Ramos (cell line): ENCODE data around the gene OASL.
"Not testable (repeated sequence)": the region's sequence is repeated elsewhere in the genome, so short reads cannot be mapped to it uniquely, and the experiment has no call there.

ENCODE experiments used
- in situ Hi-C: fragments of 300-500 bp; cut with MboI; formaldehyde crosslinking; loops from one replicate; pipeline ENCODE4 v1.14.3; 2022; ENCODE audit warnings: low sequenced_read_pairs; ENCODE audit not compliant: unreplicated experiment

The OASL gene

GRCh38 chr12:121038861-121039668 lies at the start of gene OASL:
Gene OASL, minus strand, starts transcription at chr12:121039246. Its CDS starts 275 bp downstream, at chr12:121038971.
- in situ Hi-C loops, result no loop called here

- in situ Hi-C loops, result loop anchor here (10.0 kb wide), 1 partner anchor 493 kb away; no protein-coding TSS in a partner anchor
Measured at GRCh38 chr12:121088195-121088585, 49.1 kb upstream of the OASL start.

GRCh38 chr12:121087467-121088194 lies 48.6 kb upstream of the OASL start:
- in situ Hi-C loops, result loop anchor here (10.0 kb wide), 1 partner anchor 493 kb away; no protein-coding TSS in a partner anchor

DNA sequence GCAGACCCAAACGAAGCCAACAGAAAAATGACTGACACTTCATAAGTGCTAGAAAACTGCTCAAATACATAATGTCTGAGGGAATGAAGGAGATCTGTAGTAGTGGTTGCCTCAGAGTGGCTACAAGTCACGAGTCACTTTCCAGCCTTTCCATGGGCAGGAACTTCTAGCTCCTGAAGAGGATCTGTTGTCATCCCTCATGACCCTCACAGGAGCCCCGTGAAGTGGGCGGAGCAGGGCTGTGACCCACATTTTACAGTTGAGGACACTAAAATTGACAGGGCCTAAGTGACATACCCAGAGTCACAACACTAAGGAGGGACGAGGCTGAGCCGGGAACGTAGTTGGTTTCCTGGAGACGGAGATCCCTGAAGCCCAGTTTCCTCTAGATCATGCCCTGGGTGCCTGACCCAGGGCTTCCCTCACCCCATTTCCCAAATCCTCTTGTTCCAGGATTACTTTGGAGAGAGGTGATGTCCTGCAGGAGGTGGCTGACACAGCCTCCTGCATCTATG lies 47.8 kb upstream of the OASL start:
- in situ Hi-C loops, result loop anchor here (10.0 kb wide), 1 partner anchor 492 kb away; no protein-coding TSS in a partner anchor

DNA sequence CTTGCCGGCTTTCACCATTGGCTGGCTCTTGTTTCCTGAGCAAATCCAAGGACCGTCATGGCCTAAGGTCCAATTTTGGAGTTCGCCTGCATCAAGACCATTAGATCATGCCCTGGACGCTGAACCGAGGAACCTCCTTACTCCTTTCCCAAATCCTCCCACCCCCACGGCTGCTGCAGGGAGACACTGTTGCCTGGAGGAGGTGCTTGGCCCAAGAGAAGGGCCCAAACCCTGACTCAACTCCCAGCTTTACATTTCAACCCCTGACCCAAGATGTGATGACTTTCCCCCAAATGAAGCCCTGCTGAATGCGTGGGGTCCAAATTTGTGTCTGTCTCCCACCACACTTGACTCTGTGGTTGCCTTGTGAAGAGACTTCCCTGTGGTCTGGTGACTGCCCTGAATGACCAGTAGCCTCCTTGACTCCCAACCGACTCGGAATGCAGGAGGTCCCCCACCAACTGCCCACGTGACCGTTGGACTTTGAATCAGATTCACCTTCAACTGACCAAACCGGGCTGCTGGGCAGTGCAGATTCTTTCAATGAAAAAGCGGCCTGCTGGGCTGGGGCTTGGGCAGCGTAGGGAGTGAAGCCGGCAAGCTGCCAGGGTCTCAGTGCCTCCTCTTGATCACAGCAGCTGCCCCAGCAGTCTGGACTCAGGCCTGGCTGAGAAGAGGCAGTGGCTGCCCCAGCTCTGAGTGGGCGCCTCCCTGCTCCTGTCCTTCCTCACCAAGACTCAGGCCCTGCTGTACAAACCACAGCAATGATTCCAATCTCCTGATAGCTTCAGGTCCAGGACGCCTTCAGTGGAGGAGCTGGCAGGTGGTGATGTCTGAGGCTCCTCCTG lies 46.7 kb upstream of the OASL start:
- in situ Hi-C loops, result loop anchor here (10.0 kb wide), 1 partner anchor 491 kb away; no protein-coding TSS in a partner anchor

DNA sequence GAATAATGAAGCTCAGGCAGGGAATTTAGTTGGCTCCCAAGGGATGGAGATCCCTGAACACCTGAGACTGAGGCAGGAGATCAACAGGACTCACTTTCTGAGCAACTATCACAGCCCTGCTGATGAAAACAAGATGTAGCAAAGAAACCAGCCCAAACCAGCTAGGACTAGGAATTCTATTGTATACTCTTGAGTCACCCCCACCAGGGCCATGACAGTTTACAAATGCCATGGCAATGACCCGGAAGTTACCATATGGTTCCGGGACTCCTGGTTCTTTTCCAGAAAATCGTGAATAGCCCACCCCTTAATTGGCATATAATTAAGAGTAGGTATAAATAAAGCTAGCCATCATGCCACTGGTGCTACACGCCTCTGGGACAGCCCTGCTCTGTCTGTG lies 46.0 kb upstream of the OASL start:
- in situ Hi-C loops, result loop anchor here (10.0 kb wide), 1 partner anchor 490 kb away; no protein-coding TSS in a partner anchor

DNA sequence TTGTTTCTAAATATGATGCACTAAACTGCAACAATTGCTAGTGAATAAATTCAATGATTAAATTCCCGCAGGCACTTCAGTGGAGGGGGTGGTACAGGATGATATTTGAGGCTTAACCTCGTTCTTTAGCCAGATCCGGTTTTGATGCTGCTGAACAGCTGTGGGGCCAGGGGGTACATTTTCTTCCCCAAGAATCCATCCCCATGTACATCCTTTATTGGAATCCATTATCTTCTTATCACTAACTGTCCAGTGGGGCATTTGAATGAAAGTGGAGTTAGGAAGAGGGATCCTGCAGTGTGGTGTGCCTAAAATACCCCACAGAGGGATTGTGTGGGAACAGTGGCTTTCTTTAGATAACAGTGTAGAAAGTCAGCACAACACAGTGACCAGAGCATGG lies 45.2 kb upstream of the OASL start:
- in situ Hi-C loops, result loop anchor here (10.0 kb wide), 1 partner anchor 489 kb away; no protein-coding TSS in a partner anchor

DNA sequence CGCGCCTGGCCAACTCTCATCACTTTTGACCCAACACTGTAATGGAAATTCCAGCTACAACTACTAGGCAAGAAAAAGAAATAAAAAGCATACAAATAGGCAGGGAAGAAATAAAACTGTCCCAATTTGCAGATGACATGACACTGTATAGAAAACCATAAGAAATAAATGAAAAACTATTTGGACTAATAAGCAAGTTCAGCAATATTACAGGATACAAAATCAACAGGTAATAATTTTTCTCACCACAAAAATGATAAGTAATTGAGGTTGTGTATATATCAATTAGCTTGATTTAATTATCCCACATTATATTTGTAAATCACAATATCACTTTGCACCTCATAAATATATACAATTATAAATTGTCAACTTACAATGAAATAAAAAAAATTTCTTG lies 41.9 kb upstream of the OASL start:
- in situ Hi-C loops, result loop anchor here (10.0 kb wide), 1 partner anchor 486 kb away; no protein-coding TSS in a partner anchor

GRCh38 chr12:121079736-121080272 lies 40.8 kb upstream of the OASL start:
- in situ Hi-C loops, result loop anchor here (10.0 kb wide), 1 partner anchor 485 kb away; no protein-coding TSS in a partner anchor

- in situ Hi-C loops, result not testable (repeated sequence)
Measured at GRCh38 chr12:121077440-121077839, 38.4 kb upstream of the OASL start.

DNA sequence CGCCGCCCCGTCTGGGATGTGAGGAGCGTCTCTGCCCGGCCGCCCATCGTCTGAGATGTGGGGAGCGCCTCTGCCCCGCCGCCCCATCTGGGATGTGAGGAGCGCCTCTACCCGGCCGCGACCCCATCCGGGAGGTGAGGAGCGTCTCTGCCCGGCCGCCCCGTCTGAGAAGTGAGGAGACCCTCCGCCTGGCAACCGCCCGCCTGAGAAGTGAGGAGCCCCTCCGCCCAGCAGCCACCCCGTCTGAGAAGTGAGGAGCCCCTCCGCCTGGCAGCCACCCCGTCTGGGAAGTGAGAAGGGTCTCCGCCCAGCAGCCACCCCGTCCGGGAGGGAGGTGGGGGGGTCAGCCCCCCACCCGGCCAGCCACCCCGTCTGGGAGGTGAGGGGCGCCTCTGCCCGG lies 36.9 kb upstream of the OASL start:
- in situ Hi-C loops, result not testable (repeated sequence)

GRCh38 chr12:121072147-121072546 lies 33.1 kb upstream of the OASL start:
- in situ Hi-C loops, result no loop called here

DNA sequence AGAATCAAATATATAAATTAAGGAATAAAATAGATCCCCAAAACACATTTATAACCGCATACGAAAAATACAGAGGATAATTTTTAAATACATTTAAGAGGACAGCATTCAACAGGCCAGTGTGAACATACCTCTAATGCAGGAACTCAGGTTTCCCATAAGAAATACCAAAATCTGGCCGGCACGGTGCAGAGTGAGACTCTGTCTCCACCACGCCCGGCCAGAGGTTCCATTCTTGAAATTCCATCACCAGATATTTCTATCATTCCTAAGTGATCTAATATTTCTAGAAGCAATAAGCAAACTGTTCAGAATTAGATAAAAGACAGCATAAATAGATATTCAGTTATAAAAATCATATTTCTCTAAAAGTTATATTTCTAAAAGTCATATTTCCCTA lies 30.2 kb upstream of the OASL start:
- in situ Hi-C loops, result no loop called here

DNA sequence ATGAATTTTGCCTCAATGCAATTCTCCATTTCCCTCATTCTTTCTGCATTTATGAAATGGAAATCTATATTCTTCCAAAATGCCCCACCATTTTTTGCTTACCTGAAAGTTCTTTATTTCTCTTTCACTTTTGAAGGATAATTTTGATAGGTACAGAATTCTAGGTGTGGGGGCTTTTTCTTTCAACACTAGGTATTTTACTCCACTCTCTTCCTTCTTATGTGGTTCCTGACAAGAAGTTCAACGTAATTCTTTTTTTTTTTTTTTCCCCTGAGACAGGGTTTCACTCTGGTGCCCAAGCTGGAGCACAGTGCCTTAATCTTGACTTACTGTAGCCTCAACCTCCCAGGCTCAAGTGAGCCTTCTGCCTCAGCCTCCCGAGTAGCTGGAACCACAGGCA lies 26.3 kb upstream of the OASL start:
- in situ Hi-C loops, result no loop called here

DNA sequence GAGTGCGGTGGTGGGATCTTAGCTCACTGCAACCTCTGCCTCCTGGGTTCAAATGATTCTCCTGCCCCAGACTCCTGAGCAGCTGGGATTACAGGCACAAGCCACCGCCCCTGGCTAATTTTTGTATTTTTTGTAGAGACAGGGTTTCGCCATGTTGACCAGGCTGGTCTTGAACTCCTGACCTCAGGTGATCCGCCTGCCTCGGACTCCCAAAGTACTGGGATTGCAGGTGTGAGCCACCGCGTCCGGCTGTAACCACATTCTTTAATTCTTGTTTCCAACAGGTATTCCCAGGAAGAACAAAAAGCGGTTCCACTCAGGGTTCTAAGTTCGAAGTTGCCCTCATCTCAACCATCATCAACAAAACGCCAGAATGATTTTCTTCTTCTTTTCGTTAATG lies 25.5 kb upstream of the OASL start:
- in situ Hi-C loops, result not testable (repeated sequence)

- in situ Hi-C loops, result no loop called here
Measured at GRCh38 chr12:121064116-121064515, 25.1 kb upstream of the OASL start.

GRCh38 chr12:121062391-121063045 lies 23.5 kb upstream of the OASL start:
- in situ Hi-C loops, result no loop called here

DNA sequence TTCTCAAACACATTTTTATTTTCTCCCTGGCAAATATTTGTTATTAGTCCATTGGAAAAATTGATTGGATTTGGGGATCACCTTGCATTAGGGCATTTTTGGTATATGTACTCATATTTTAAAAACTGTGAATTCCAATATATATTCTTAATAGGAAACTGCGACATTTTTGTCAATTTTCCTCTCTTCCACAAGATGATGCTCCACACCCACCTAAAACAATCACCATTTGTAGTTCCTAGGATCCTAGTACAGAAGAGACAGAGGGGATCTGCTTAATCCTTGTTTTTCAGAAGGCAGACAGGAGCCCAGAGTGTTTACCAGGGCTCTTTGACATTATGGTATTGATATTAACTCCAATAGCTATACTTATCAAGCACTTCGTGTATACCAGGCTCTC lies 22.8 kb upstream of the OASL start:
- in situ Hi-C loops, result no loop called here
